Immature natural killer cell (primary cell): ENCODE results near the gene PREB. TPM values are rescaled to one million over a fixed set of nuclear protein-coding genes. Genes with fewer than 3 reads are reported as not detected.
"Not testable (repeated sequence)": the region's sequence is repeated elsewhere in the genome, so short reads cannot be mapped to it uniquely, and the experiment has no call there.

Experiments used
- DNase-seq, 3 donors: peaks; one replicate each; pipeline ENCODE4 v3.0.0; 2022; ENCODE audit warnings: mixed read lengths in 1 of 3
- H3K27ac Mint-ChIP-seq, 6 donors: one replicate each; pipeline ENCODE4 v1.8.0; 2020; ENCODE audit warnings: mixed read lengths in 6 of 6, mild to moderate bottlenecking in 5 of 6, inconsistent platforms in 4 of 6, moderate library complexity in 3 of 6
- H3K27me3 Mint-ChIP-seq, 3 donors: one replicate each; pipeline ENCODE4 v1.8.0; 2020 to 2021; ENCODE audit warnings: low read depth in 3 of 3, mild to moderate bottlenecking in 3 of 3, mixed read lengths in 3 of 3, moderate library complexity in 3 of 3, inconsistent platforms in 1 of 3
- H3K36me3 Mint-ChIP-seq, 3 donors: one replicate each; pipeline ENCODE4 v1.8.0; 2020; ENCODE audit warnings: mixed read lengths in 3 of 3, inconsistent platforms in 2 of 3, mild to moderate bottlenecking in 2 of 3
- H3K4me1 Mint-ChIP-seq, 2 donors: one replicate each; pipeline ENCODE4 v1.8.0; 2020; ENCODE audit warnings: inconsistent platforms in 2 of 2, mild to moderate bottlenecking in 2 of 2, mixed read lengths in 2 of 2, moderate library complexity in 1 of 2
- H3K4me3 Mint-ChIP-seq, 5 donors: one replicate each; pipeline ENCODE4 v1.8.0; 2020; ENCODE audit warnings: mild to moderate bottlenecking in 5 of 5, mixed read lengths in 5 of 5, inconsistent platforms in 3 of 5, moderate library complexity in 3 of 5
- H3K9me3 Mint-ChIP-seq, 6 donors: one replicate each; pipeline ENCODE4 v1.8.0; 2020; ENCODE audit warnings: mild to moderate bottlenecking in 6 of 6, mixed read lengths in 6 of 6, inconsistent platforms in 4 of 6, moderate library complexity in 3 of 6
- polyA plus RNA-seq, 3 donors: library from polyadenylated mRNA; unstranded; fragments of 300-500 nt; fragmentation: Illumina TruSeq; gene quantifications; one replicate each; pipeline ENCODE4 v1.2.3, GENCODE V29; 2021

PREB gene, protein sequence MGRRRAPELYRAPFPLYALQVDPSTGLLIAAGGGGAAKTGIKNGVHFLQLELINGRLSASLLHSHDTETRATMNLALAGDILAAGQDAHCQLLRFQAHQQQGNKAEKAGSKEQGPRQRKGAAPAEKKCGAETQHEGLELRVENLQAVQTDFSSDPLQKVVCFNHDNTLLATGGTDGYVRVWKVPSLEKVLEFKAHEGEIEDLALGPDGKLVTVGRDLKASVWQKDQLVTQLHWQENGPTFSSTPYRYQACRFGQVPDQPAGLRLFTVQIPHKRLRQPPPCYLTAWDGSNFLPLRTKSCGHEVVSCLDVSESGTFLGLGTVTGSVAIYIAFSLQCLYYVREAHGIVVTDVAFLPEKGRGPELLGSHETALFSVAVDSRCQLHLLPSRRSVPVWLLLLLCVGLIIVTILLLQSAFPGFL
- polyA plus RNA-seq, result 100 to 1,000 TPM in 1 of 3 donors, 10 to 100 TPM in 2; 90.9 to 105 (median 94.2) TPM

- H3K4me3 Mint-ChIP-seq, result peak within 1 kb of the TSS; percentile 91 to 95 (median 94)
- no peaks in the 10 kb centered on the region for H3K9me3 Mint-ChIP-seq
- peaks cover 16 to 33% of the 10 kb centered on the region in 2 donors for H3K4me1 Mint-ChIP-seq
- peaks cover 0 to 12% (median 0%) of the 10 kb centered on the region in 3 donors for H3K36me3 Mint-ChIP-seq
- H3K27me3 Mint-ChIP-seq, result peaks cover 5 to 12% (median 10%) of the 10 kb centered on the region in 3 donors
- peak within 1 kb of the TSS; percentile 91 to 98 (median 96) for H3K27ac Mint-ChIP-seq
- DNase-seq, result peak; percentile 99
These were observed at the start of gene PREB for GRCh38 chr2:27133905-27134780. TSS of gene PREB (minus strand) at chr2:27134636. CDS start at chr2:27134421, 215 bp downstream.

DNA sequence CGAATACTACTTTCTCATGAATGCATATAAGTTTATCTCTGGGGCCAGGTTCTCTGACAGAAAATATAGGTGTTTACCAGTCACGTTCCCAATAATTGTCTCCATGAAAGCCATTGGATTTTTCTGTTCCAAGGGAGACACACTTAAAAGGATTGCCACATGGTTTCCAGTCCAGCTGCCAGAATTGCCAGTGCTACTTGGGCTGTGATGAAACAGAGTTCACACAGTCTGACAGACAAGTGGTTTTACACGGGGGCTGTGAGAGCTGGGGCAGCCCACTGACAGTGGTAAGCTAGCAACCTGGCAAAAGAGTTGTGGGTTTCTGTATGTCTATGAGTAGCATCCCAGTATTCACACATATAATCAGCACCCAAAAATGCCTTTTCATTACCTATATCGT lies 49.7 kb upstream of the PREB start:
- no peak overlapping the region for H3K27ac Mint-ChIP-seq
- peaks cover 6 to 22% (median 7%) of the 10 kb centered on the region in 3 donors for H3K27me3 Mint-ChIP-seq

DNA sequence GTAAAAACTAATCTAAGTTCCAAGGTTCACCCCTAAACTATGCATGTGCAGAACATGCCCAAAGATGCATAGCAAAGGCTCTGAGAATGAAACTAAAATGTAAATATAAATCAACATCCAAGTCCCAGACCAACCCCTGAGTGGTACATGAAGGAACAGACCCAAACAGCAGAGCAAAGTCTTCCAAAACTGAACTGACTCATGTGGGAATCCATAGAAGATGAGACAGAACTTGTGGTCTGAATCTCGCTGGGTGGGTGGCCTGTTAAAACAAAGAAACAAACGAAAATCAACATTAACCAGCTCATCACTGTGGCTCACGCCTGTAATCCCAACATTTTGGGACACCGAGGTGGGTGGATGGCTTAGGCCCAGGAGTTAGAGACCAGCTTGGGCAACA lies 47.9 kb upstream of the PREB start:
- Mint-ChIP-seq H3K4me1 (no peaks in the 10 kb centered on the region), H3K4me3 (no peak overlapping the region), H3K36me3 (no peaks in the 10 kb centered on the region), H3K27ac (no peak overlapping the region), H3K9me3 (no peaks in the 10 kb centered on the region), H3K27me3 (peaks cover 6 to 25% (median 8%) of the 10 kb centered on the region in 3 donors)
- DNase-seq, result no peak

More for the DNA sequence above, 49.7 kb upstream of the PREB start:
- Mint-ChIP-seq H3K36me3 (no peaks in the 10 kb centered on the region), H3K4me3 (no peak overlapping the region), H3K9me3 (no peaks in the 10 kb centered on the region), H3K4me1 (no peaks in the 10 kb centered on the region)
- DNase-seq, result no peak

- Mint-ChIP-seq H3K36me3 (no peaks in the 10 kb centered on the region), H3K4me3 (no peak overlapping the region), H3K27me3 (peaks cover 5 to 27% (median 8%) of the 10 kb centered on the region in 3 donors), H3K27ac (no peak overlapping the region), H3K4me1 (no peaks in the 10 kb centered on the region), H3K9me3 (no peaks in the 10 kb centered on the region)
- no peak for DNase-seq
These were observed 45.0 kb upstream of the PREB start for GRCh38 chr2:27179344-27180000.

DNA sequence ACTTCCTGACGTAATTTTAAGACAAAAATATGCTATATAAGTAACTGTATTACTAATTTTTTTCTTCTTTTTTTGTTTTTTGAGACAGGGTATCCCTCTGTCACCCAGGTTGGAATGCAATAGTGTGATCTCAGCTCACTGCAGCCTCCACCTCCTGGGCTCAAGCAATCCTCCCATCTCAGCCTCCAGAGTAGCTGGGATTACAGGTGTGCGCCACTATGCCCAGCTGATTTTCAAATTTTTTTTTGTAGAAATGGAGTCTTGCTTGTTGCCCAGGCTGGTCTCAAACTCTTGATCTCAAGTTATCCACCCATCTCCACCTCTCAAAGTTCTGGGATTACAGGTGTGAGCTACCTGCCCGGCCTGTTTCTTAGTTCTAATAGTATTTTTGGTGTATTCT lies 44.0 kb upstream of the PREB start:
- H3K27ac Mint-ChIP-seq, result no peak overlapping the region
- H3K36me3 Mint-ChIP-seq, result no peaks in the 10 kb centered on the region
- no peaks in the 10 kb centered on the region for H3K9me3 Mint-ChIP-seq
- no peaks in the 10 kb centered on the region for H3K4me1 Mint-ChIP-seq
- no peak for DNase-seq
- peaks cover 5 to 27% (median 8%) of the 10 kb centered on the region in 3 donors for H3K27me3 Mint-ChIP-seq
- H3K4me3 Mint-ChIP-seq, result no peak overlapping the region

- H3K4me3 Mint-ChIP-seq, result no peak overlapping the region
- no peaks in the 10 kb centered on the region for H3K36me3 Mint-ChIP-seq
- DNase-seq, result no peak
- no peaks in the 10 kb centered on the region for H3K4me1 Mint-ChIP-seq
- no peaks in the 10 kb centered on the region for H3K9me3 Mint-ChIP-seq
- H3K27ac Mint-ChIP-seq, result no peak overlapping the region
- peaks cover 4 to 27% (median 8%) of the 10 kb centered on the region in 3 donors for H3K27me3 Mint-ChIP-seq
These were observed 43.3 kb upstream of the PREB start for GRCh38 chr2:27177441-27178351.

GRCh38 chr2:27175781-27176180 lies 41.3 kb upstream of the PREB start:
- H3K4me1 Mint-ChIP-seq, H3K4me3 Mint-ChIP-seq, DNase-seq, H3K36me3 Mint-ChIP-seq, H3K27ac Mint-ChIP-seq, H3K9me3 Mint-ChIP-seq: not testable (repeated sequence)
- peaks cover 4 to 20% (median 8%) of the 10 kb centered on the region in 3 donors for H3K27me3 Mint-ChIP-seq

DNA sequence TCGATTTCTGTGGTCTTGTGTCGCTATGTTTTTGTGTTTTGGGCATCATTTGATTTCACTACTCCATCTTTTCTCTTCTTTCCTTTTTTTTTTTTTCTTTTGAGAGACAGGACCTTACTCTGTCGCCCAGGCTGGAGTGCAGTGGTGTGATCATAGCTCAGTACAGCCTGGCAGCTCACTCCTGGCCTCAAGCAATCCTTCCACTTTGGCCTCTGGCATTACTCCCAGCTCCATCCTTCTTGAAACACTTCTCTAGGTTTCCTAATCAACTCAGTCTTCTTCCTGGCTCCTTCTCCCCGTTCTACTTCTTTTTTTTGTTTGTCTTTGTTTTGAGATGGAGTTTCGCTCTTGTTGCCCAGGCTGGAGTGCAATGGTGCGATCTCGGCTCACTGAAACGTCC lies 40.9 kb upstream of the PREB start:
- H3K36me3 Mint-ChIP-seq, result no peaks in the 10 kb centered on the region
- H3K27me3 Mint-ChIP-seq, result peaks cover 4 to 19% (median 7%) of the 10 kb centered on the region in 3 donors
- no peak overlapping the region for H3K4me3 Mint-ChIP-seq
- H3K9me3 Mint-ChIP-seq, result no peaks in the 10 kb centered on the region
- DNase-seq, result no peak
- peaks cover 0 to 5% of the 10 kb centered on the region in 2 donors for H3K4me1 Mint-ChIP-seq
- no peak overlapping the region for H3K27ac Mint-ChIP-seq

- no peak for DNase-seq
- no peak overlapping the region for H3K4me3 Mint-ChIP-seq
- H3K27ac Mint-ChIP-seq, result no peak overlapping the region
- no peaks in the 10 kb centered on the region for H3K9me3 Mint-ChIP-seq
- peaks cover 4 to 6% of the 10 kb centered on the region in 2 donors for H3K4me1 Mint-ChIP-seq
- H3K27me3 Mint-ChIP-seq, result peaks cover 4 to 17% (median 7%) of the 10 kb centered on the region in 3 donors
- H3K36me3 Mint-ChIP-seq, result no peaks in the 10 kb centered on the region
These were observed 40.2 kb upstream of the PREB start for GRCh38 chr2:27174638-27175037.

GRCh38 chr2:27171351-27171848 lies 37.0 kb upstream of the PREB start:
- Mint-ChIP-seq H3K4me1 (peaks cover 4 to 6% of the 10 kb centered on the region in 2 donors), H3K9me3 (no peaks in the 10 kb centered on the region), H3K36me3 (no peaks in the 10 kb centered on the region), H3K27me3 (peaks cover 0 to 7% (median 2%) of the 10 kb centered on the region in 3 donors), H3K27ac (no peak overlapping the region), H3K4me3 (no peak overlapping the region)
- no peak for DNase-seq

DNA sequence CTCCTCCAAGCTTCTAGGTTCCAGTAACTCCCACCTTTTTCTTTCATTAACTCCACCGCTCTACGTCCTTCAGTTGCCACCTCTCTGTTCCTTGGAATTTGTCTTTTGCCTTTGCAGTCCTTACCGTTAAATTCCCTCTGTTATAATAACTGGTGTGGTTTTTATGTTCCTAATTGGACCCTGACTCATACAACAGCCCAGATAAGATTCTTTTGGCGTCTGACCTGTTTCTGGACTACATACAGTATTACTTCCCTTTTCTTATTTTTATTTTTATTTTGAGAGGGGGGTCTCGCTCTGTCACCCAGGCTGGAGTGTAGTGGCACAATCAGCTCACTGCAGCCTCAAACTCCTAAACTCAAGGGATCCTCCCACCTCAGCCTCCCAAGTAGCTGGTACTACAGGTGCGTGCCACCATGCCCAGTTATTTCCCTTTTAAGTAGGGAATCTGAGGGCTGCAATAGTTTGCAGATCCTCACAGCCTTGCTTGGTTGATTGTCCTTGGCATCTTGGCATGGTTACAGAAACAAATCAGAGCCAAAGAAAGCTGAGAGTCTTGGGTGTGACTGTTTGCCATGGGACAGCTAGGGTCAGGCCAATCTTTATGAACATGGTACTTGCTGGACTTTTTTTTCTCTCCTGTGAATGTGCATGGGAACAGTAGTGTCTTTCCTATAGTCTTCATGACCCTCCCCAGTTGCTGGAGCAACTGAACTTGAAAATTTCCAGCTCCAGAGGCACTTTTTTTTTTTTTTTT lies 36.3 kb upstream of the PREB start:
- Mint-ChIP-seq H3K27ac (no peak overlapping the region), H3K4me1 (peaks cover 4 to 6% of the 10 kb centered on the region in 2 donors), H3K27me3 (peaks cover 0 to 2% (median 2%) of the 10 kb centered on the region in 3 donors), H3K4me3 (peak overlapping the region in 2 of 5 donors; percentile 17 to 46), H3K9me3 (no peaks in the 10 kb centered on the region), H3K36me3 (no peaks in the 10 kb centered on the region)
- no peak for DNase-seq
